Hematopoietic multipotent progenitor cell (in vitro differentiated cells): Measurements from ENCODE around the gene CTSD. TPM values are rescaled to one million over a fixed set of nuclear protein-coding genes. Genes with fewer than 3 reads are reported as not detected.

ENCODE experiments used
- DNase-seq, 3 donors: peaks; one replicate each; pipeline ENCODE4 v3.0.0-alpha.2; 2011 to 2015; ENCODE audit warnings: low read depth in 2 of 3, low spot score in 2 of 3
- total RNA-seq: library from RNA; depleted of rRNA; stranded (reverse); fragments of >200 nt; gene quantifications from one replicate; pipeline ENCODE4 v1.2.3, GENCODE V29; 2012

CTSD gene
- total RNA-seq, 1 donor = 259 TPM

GRCh38 chr11:1732418-1733008 is 31.2 kb downstream of the CTSD start:
- no peak for DNase-seq

- DNase-seq = no peak
Measured at GRCh38 chr11:1731451-1732059, 32.2 kb downstream of the CTSD start.

GRCh38 chr11:1730059-1730629 is 33.6 kb downstream of the CTSD start:
- no peak for DNase-seq

- no peak for DNase-seq
Measured at GRCh38 chr11:1729692-1730011, 34.1 kb downstream of the CTSD start.

- DNase-seq = no peak
Measured at GRCh38 chr11:1728931-1729691, 34.6 kb downstream of the CTSD start.

GRCh38 chr11:1728301-1728700 is 35.4 kb downstream of the CTSD start:
- DNase-seq = no peak

GRCh38 chr11:1727861-1728260 is 35.9 kb downstream of the CTSD start:
- DNase-seq = no peak

GRCh38 chr11:1727096-1727690 is 36.5 kb downstream of the CTSD start:
- no peak for DNase-seq

GRCh38 chr11:1719781-1720180 is 43.9 kb downstream of the CTSD start:
- DNase-seq = no peak

GRCh38 chr11:1718326-1718725 is 45.4 kb downstream of the CTSD start:
- no peak for DNase-seq

GRCh38 chr11:1717745-1718144 is 46.0 kb downstream of the CTSD start:
- no peak for DNase-seq

GRCh38 chr11:1714908-1715885 is 48.5 kb downstream of the CTSD start:
- DNase-seq = no peak

- no peak for DNase-seq
Measured at GRCh38 chr11:1708716-1709115, 55.0 kb downstream of the CTSD start.

GRCh38 chr11:1707751-1708150 is 56.0 kb downstream of the CTSD start:
- no peak for DNase-seq

GRCh38 chr11:1706634-1707400 is 56.9 kb downstream of the CTSD start:
- peak in 1 of 3 donors; percentile 58 for DNase-seq

- peak in 1 of 3 donors; percentile 38 for DNase-seq
Measured at GRCh38 chr11:1705126-1706052, 58.3 kb downstream of the CTSD start.

- no peak for DNase-seq
Measured at GRCh38 chr11:1703146-1703545, 60.6 kb downstream of the CTSD start.
